ENCODE results near the gene TGFBR2.

DNA sequence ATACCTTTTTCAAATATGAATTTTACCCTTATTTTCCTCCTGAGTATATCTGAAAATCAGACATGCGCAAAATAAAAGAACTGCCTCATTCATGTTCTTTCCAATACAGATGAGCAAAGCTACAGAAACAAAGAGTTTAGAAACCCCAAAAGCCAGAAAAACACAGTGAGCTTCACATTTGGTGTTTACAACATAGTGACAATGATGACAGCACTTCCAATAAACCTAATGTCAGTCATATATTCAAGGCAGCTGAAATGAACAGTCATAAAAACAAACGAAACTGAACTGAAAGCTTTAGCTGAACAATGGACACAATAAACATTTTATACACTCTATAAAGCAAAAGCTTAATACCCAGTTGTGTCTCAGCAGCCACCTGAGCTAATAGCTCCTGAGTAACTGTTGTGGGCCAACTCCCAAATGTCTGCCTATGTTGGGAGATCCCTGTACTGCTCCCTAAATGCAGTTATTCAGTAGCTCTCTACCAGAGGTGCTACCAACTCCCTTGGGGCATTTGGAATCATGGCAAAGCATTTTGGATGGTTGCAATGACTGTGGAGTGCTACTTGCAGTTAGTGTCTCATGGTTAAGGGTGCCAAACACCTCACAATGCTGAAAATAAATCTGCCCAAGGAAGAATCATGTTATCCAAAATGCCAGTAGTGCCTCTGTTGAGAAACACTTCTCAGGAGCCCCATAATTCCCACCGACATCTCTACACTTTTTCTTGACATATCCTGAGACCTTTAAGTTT, 131.5 kb downstream of the TGFBR2 start:
- TF ChIP-seq SIN3A (IDR thresholded peaks at IDR 0.05; ENCODE audit: borderline replicate concordance, insufficient read depth, low read depth, low read length) (no peak), CTCF (IDR thresholded peaks at IDR 0.05) (no peak)

All from Panc1 (cell line).